IPS-15b (cell line): ENCODE measurements around the gene GGTLC3.
"Not testable (repeated sequence)": the region's sequence is repeated elsewhere in the genome, so short reads cannot be mapped to it uniquely, and the experiment has no call there.

Experiments used
- H3K27me3 ChIP-seq: one replicate; pipeline ENCODE4 v1.6.1; 2013; ENCODE audit warnings: low read length; ENCODE audit not compliant: control insufficient read depth, insufficient read depth
- H3K36me3 ChIP-seq: one replicate; pipeline ENCODE4 v1.6.1; 2013; ENCODE audit warnings: low read length; ENCODE audit not compliant: control insufficient read depth, insufficient read depth
- H3K4me1 ChIP-seq: one replicate; pipeline ENCODE4 v1.6.1; 2013; ENCODE audit warnings: mild to moderate bottlenecking, low read length; ENCODE audit not compliant: control insufficient read depth, insufficient read depth
- H3K4me3 ChIP-seq: one replicate; pipeline ENCODE4 v1.5.1; 2013; ENCODE audit warnings: low read depth, low read length
- H3K9ac ChIP-seq: one replicate; pipeline ENCODE4 v1.6.1; 2013; ENCODE audit warnings: low read depth, mild to moderate bottlenecking, low read length
- H3K9me3 ChIP-seq: one replicate; pipeline ENCODE4 v1.6.1; 2013; ENCODE audit warnings: mild to moderate bottlenecking, low read length; ENCODE audit not compliant: control insufficient read depth, insufficient read depth

GGTLC3 gene

DNA sequence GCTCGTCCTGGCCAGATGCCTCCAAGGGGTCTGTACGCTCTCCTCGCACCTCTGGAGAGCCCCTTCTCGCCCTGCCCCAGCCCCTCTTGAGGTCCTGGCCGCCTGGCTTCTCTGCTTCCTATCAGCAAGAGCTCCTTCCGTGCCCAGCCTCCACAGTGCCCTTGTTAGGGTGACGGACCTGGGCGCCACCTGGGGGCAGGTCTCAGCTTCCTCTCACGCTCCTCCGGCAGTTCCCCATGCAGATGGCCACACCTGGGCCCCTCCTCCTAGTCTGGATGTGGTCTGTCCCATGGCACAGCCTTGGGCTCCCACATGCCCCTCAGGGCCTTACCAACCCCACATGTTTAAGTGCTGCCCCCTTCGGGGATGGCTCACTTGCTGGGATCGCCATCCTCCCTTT lies 16.4 kb upstream of the GGTLC3 start:
- H3K4me1 ChIP-seq, H3K36me3 ChIP-seq, H3K27me3 ChIP-seq: not testable (repeated sequence)

DNA sequence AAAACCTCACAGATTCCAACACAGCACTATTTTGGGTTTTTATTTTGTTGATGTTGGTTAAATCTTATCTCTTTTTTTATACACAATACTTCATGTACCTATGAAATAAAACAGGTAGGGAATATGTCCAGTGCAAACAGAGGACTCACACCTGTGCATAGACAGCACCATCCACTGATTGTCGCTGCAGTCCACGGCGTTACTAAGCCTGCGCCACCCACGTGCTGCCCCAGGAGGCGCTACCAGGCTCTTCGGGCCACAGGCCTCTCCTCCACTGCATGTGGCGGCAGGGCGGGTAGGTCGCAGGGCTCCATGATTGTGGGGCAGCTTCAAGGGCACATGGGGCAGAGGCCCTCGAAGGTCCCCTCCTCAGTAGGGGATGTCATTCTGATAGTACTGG lies 15.7 kb upstream of the GGTLC3 start:
- H3K4me3 ChIP-seq, H3K4me1 ChIP-seq, H3K9ac ChIP-seq, H3K36me3 ChIP-seq, H3K27me3 ChIP-seq, H3K9me3 ChIP-seq: not testable (repeated sequence)

More for the DNA sequence above, 16.4 kb upstream of the GGTLC3 start:
- not testable (repeated sequence) for H3K9ac ChIP-seq, H3K9me3 ChIP-seq, H3K4me3 ChIP-seq

DNA sequence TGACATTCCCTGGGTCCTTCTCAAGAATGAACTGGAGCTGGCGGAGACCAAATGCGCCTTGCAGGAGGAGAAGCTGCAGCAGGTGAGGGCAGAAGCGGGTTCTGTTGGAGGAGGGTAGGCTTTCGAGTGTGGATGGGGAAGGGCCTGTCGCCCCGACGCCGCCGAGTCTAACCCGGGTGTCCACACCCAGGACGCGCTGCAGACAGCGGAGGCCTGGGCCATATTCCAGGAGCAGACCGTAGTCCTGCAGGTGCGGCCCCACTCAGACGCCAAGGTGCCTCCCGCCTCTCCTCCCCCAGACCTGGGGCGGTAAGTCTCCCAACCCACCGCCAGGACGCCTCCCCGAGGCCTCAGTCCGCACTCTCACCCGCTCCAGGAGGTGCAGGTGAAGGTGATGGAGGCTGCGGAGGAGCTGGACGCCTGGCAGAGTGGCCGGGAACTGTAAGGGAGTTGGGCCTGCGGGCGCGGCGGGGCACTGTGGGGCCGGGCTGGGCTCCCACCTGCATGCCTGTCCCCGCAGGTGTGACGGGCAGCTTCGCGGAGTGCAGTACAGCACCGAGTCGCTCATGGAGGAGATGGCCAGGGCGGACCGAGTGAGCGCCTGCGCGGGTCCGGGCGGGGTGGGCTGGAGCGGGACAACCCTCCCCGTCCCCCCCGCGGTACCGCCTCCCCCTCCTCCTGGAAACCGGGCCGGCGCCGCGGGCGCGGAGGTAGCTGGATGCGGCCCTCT lies 11.6 kb upstream of the GGTLC3 start:
- H3K4me1 ChIP-seq, H3K9ac ChIP-seq, H3K27me3 ChIP-seq, H3K36me3 ChIP-seq, H3K9me3 ChIP-seq, H3K4me3 ChIP-seq: not testable (repeated sequence)

DNA sequence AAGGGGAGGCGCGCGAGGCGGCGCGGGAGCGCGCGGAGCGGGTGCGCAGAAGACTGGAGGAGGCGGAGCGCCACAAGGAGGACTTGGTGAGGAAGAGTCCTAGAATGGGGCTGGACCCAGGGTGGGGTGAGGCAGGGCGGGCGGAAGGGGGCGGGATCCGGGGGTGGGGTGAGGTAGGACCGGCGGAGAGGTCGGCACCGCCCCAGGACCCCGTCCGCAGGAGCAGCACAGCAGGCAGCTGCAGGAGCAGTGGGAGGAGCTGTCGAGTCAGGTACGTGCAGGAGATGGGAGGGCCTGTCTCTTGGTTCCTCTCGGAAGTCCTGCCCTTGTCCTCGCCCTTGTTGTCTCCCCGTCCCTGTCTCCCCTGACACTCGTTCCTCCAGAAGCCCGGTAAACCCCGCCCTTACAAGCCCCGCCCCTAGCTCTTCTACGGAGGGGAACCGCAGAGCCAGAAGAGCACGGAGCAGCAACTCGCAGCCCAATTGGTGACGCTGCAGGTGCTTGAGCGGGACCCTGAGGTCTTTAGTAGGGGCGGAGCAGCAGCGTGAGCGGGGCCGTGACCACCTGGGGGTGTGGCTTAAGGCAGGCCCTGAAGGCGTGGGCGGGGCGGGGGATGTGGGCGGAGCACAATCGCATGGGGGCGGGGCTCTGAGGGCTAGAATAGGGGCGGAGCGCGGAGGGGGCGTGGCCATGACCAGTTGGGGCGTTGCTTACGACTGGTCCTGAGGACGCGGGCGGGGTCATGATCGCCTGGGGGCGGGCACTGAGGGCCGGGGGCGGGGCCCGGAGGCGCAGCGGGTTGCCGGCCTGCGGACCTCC lies 10.8 kb upstream of the GGTLC3 start:
- not testable (repeated sequence) for H3K4me1 ChIP-seq, H3K27me3 ChIP-seq, H3K9ac ChIP-seq, H3K4me3 ChIP-seq, H3K36me3 ChIP-seq, H3K9me3 ChIP-seq

DNA sequence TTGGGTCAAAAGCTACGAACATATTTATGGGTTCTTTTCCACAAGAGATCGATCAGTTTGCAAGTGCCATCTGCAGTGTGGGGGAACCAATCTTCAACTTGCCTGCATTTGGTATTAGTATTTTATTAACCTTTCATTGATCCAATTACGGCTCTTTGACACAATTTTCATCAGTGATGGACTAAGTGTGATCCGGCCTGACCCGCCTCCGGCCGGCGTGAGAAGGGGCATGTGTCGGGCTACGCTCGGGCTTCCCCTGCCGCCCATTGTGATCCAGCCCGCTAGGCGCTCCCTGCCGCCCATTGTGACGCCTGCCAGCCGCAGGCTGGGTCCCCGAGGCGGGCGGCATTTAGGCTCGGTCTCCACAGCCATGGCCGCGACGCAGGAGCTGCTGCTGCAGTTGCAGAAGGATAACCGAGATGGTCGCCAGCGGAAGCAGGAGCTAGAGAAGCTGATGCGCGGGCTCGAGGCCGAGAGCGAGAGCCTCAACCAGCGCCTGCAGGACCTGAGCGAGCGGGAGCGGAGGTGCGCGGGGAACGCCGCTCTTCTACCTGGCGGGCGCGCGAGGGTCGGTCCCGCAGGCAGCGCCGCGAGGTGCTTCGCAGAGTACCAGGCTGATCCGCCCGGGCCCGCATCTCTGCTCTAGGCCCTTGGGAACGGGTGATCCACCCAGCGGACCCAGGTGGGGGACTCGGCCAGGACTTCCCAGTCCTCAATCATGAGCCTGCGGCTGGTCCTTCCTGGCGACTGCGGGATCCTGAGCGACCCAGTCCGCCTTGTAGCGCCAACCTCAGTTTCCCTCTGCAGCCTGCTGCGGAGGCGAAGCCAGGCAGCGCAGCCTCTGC lies 10.0 kb upstream of the GGTLC3 start, which contains the start of gene TMEM191B:
Gene TMEM191B, plus strand, starts transcription at position 51 of the 845 bp plus-strand sequence. Its CDS starts 179 bp downstream, at position 230.
- not testable (repeated sequence) for H3K9ac ChIP-seq, H3K36me3 ChIP-seq, H3K4me3 ChIP-seq

DNA sequence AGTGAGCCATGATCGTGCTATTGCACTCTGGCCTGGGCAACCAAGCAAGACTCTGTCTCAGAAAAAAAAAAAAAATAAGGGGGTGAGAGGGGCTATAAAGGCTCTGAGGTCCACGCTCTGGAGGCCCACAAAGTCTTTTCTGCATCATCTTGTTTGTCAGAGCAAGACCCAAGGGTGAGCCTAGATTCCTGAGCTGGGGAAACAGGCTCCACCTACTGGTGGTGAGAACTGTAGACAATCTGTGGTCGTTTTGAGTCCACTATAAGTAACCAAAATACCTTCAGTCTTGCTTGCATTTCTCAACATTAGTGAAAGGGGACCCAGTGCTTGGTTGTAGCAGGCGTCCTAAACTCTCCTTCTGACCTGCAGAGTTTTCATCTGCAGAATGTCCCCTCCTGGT lies 5.4 kb upstream of the GGTLC3 start:
- H3K9ac ChIP-seq, H3K4me3 ChIP-seq, H3K27me3 ChIP-seq, H3K4me1 ChIP-seq, H3K9me3 ChIP-seq, H3K36me3 ChIP-seq: not testable (repeated sequence)

More for the DNA sequence above, 10.0 kb upstream of the GGTLC3 start, which contains the start of gene TMEM191B:
- not testable (repeated sequence) for H3K9me3 ChIP-seq, H3K27me3 ChIP-seq, H3K4me1 ChIP-seq

DNA sequence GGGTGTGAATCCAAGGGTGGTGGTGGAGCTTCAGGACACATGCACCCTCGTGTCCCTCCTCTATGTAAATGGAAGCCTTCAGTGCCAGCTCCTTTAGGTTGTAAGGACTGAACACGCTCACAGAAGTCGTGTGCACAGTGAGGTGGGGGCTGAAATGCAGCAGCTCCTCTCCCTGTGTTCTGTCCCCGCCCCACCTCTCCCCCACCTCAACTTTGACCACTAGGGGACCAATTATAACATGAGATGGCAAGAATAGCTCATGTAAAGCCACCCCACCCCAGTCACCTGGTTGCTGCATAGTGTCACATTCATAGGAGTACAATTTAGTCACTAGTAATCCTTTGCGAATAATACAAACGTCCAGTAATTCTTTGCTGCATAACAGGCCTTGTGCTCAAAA lies 4.8 kb upstream of the GGTLC3 start:
- H3K9me3 ChIP-seq, H3K36me3 ChIP-seq, H3K4me3 ChIP-seq, H3K27me3 ChIP-seq, H3K4me1 ChIP-seq, H3K9ac ChIP-seq: not testable (repeated sequence)

DNA sequence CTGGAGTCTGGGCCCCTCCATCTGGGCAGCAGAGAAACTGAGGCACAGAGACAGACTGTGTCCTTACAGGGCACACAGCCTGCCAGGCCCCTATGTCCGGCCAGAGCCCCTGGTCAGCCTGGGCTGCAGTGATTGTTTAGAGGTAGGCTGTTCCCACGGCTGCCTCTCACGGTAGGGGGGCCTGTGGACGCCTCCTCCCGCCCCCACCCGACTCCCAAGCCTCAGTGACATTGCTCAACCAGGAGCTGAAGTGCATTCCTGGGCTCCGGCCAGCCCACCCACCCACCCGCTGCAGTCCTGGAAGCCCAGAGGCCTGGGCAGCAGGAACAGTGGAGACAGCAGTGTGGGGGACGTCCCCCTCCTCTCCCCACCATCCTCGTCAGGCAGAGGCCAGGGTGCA lies 4.5 kb downstream of the GGTLC3 start:
- not testable (repeated sequence) for H3K4me1 ChIP-seq, H3K9ac ChIP-seq, H3K4me3 ChIP-seq, H3K9me3 ChIP-seq, H3K36me3 ChIP-seq, H3K27me3 ChIP-seq

DNA sequence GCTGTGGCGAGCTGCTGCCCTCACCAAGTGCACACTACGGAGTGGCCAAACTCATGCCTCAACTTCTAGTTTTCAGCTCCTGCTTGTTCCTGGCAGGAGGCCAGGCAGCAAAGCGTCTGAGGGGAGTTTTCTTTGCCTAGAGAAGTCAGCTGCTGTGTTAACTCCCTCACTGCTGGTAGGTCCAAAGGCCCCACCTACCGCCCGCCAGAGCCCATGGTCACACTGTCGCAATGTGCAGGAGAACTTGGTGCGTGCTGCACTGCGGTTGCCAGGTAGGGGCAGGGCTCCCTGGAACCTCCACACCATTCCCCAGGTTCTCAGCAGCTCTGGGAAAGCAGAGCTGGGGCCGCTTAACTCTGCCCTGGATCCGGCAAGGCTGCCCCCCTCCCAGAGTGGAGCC lies 5.6 kb downstream of the GGTLC3 start:
- H3K9ac ChIP-seq, H3K27me3 ChIP-seq, H3K4me3 ChIP-seq, H3K9me3 ChIP-seq, H3K36me3 ChIP-seq, H3K4me1 ChIP-seq: not testable (repeated sequence)

DNA sequence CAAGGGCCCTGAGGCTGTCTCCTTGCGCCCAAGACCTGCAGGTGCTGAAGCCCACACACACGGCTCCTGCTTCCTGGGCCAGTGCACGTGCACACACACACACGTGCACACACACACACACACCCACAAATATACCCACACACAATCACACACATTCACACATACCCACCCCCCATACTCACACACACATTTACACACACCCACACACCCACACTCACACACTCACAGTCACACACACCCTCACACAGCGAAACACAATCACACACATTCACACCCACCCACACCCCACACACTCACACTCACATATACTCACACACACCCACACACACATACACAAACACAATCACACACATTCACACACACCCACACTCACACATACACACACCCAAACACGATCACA lies 6.6 kb downstream of the GGTLC3 start:
- H3K9ac ChIP-seq, H3K36me3 ChIP-seq: not testable (repeated sequence)

DNA sequence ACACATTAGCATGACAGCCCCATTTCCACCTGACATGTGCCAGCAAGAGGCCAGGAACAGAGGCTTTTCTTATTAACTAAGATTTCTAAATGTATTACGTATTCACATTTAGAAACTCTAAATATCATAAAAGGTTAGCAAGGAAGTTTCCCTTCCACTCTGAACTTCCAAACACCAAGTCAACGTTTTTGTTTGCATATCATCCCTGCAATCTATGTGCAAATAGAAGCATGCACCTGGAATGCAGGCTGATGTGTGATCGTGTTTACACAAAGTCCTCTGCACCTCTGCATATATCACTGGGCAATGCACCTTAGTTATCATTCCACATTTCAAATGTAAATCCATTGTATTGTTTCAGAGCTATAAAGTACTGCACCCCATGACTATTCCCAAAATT lies 21.7 kb downstream of the GGTLC3 start:
- H3K36me3 ChIP-seq, H3K9me3 ChIP-seq, H3K9ac ChIP-seq, H3K27me3 ChIP-seq, H3K4me1 ChIP-seq, H3K4me3 ChIP-seq: not testable (repeated sequence)

More for the DNA sequence above, 6.6 kb downstream of the GGTLC3 start:
- H3K4me1 ChIP-seq, H3K4me3 ChIP-seq, H3K27me3 ChIP-seq, H3K9me3 ChIP-seq: not testable (repeated sequence)
